Measurements from ENCODE around the gene IRAK1.

DNA sequence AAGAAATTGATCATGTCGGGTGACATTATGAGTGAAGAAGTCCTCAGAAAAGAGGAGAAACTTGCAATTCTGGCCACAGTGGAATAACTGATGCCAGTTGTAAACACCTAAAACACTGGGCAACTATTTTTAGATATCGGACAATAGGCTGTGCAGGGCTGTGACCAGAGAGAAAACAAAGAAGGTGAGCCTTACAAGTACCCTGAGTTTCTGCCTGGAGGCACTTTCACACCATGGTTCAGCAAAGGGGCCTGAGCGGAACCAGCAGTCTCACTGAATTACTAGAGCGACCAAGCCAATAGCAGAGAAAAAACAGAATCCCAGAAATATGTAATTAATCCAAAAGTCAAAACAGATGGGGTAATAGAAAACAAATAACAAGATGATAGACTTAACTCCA lies 11.2 kb downstream of the IRAK1 start:
- TF ChIP-seq, protein P1, sequence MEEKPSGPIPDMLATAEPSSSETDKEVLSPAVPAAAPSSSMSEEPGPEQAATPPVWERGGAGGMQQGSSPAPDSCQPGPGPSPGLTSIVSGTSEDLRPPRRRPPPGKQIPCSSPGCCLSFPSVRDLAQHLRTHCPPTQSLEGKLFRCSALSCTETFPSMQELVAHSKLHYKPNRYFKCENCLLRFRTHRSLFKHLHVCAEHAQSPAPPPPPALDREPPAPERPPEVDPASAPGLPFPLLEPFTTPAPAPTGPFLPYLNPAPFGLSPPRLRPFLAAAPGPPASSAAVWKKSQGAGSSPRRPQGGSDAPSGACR (CRISPR knock-in tag; IDR thresholded peaks at IDR 0.05) = no peak
- TF ChIP-seq ZNF232 (CRISPR knock-in tag; IDR thresholded peaks at IDR 0.05; ENCODE audit: borderline replicate concordance) (no peak), NCOA1 (CRISPR knock-in tag; IDR thresholded peaks at IDR 0.05) (no peak), DMAP1 (CRISPR knock-in tag; IDR thresholded peaks at IDR 0.05) (no peak), STAT5B (CRISPR knock-in tag; IDR thresholded peaks at IDR 0.05) (no peak), PITX1 (CRISPR knock-in tag; IDR thresholded peaks at IDR 0.05) (no peak), KLF11 (CRISPR knock-in tag; IDR thresholded peaks at IDR 0.05) (no peak), ZNF264 (CRISPR knock-in tag; IDR thresholded peaks at IDR 0.05) (no peak), SRF (IDR thresholded peaks at IDR 0.05; ENCODE audit: low read depth, low read length) (no peak), BHLHE40 (IDR thresholded peaks at IDR 0.05; ENCODE audit: low read length) (no peak), CREB1 (IDR thresholded peaks at IDR 0.05) (no peak), CREB1 (CRISPR knock-in tag; IDR thresholded peaks at IDR 0.05) (no peak)
- TF ChIP-seq, protein P2, sequence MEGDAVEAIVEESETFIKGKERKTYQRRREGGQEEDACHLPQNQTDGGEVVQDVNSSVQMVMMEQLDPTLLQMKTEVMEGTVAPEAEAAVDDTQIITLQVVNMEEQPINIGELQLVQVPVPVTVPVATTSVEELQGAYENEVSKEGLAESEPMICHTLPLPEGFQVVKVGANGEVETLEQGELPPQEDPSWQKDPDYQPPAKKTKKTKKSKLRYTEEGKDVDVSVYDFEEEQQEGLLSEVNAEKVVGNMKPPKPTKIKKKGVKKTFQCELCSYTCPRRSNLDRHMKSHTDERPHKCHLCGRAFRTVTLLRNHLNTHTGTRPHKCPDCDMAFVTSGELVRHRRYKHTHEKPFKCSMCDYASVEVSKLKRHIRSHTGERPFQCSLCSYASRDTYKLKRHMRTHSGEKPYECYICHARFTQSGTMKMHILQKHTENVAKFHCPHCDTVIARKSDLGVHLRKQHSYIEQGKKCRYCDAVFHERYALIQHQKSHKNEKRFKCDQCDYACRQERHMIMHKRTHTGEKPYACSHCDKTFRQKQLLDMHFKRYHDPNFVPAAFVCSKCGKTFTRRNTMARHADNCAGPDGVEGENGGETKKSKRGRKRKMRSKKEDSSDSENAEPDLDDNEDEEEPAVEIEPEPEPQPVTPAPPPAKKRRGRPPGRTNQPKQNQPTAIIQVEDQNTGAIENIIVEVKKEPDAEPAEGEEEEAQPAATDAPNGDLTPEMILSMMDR (CRISPR knock-in tag; IDR thresholded peaks at IDR 0.05) = no peak

All from HepG2 (cell line).